Right atrium auricular region (tissue), 2 donors: Measurements from ENCODE around the gene UXS1. TPM values are rescaled to one million over a fixed set of nuclear protein-coding genes. Genes with fewer than 3 reads are reported as not detected.

Experiments
- DNase-seq: peaks from one replicate; pipeline ENCODE4 v3.0.0-alpha.2; 2019; ENCODE audit warnings: low spot score
- H3K27ac ChIP-seq, 2 donors: fragments of 200-600 bp; sonication (generic); 1 replicate in 1 of 2; 2 replicates in 1 of 2; pipeline ENCODE4 v1.5.1; 2016 to 2019
- H3K27me3 ChIP-seq, 2 donors: fragments of 200-600 bp; sonication (generic); one replicate each; pipeline versions ENCODE4 v1.5.1 to v1.6.0; 2017 to 2019
- H3K36me3 ChIP-seq: fragments of 200-600 bp; sonication (generic); one replicate; pipeline ENCODE4 v1.5.1; 2016
- H3K4me1 ChIP-seq, 2 donors: fragments of 200-600 bp; sonication (generic); one replicate each; pipeline versions ENCODE4 v1.5.1 to v1.6.0; 2017 to 2019
- H3K4me3 ChIP-seq, 2 donors: fragments of 200-600 bp; sonication (generic); 1 replicate in 1 of 2; 2 replicates in 1 of 2; pipeline ENCODE4 v1.5.1; 2017 to 2019; ENCODE audit warnings: mild to moderate bottlenecking in 1 of 2, moderate library complexity in 1 of 2
- H3K9me3 ChIP-seq, 2 donors: fragments of 200-600 bp; sonication (generic); one replicate each; pipeline ENCODE4 v1.5.1; 2019
- total RNA-seq, 2 donors: library from RNA; depleted of rRNA; stranded (reverse); fragments of >200 nt; gene quantifications; one replicate each; pipeline ENCODE4 v1.1.0, GENCODE V29; 2016
- TF ChIP-seq, protein P1 (sequence below), 2 donors: fragments of 200-600 bp; sonication (generic); IDR thresholded peaks; one replicate each; pipeline ENCODE4 v1.5.1; 2019; ENCODE audit warnings: antibody characterized with exemption in 2 of 2

Gene UXS1
- total RNA-seq, 2 donors from 2014 or later = 25.0 to 33.5 TPM

DNA sequence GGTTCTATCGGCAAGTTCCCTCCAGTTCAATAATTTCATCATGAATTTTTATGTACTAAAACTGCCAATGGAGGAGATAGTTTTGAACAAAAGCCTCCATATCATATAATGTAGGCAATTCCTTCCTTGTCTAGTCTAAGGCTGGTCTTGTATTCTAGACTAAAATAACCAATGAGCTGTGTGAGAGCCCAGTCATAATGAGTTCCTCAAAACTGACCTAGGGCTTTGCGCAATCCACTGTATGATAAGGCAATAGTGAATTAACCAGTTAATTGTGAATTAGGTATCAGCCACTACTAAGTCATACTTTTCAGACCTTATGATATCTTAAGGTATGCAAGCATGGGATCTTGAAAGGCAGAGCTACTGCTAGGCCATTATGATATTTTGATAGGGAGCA is 7.6 kb upstream of the UXS1 start:
- Histone ChIP-seq H3K36me3 (no peaks in the 10 kb centered on the region), H3K27ac (no peak overlapping the region), H3K4me3 (no peak overlapping the region), H3K4me1 (no peaks in the 10 kb centered on the region), H3K27me3 (no peaks in the 10 kb centered on the region), H3K9me3 (no peaks in the 10 kb centered on the region)
- TF ChIP-seq, protein P1, sequence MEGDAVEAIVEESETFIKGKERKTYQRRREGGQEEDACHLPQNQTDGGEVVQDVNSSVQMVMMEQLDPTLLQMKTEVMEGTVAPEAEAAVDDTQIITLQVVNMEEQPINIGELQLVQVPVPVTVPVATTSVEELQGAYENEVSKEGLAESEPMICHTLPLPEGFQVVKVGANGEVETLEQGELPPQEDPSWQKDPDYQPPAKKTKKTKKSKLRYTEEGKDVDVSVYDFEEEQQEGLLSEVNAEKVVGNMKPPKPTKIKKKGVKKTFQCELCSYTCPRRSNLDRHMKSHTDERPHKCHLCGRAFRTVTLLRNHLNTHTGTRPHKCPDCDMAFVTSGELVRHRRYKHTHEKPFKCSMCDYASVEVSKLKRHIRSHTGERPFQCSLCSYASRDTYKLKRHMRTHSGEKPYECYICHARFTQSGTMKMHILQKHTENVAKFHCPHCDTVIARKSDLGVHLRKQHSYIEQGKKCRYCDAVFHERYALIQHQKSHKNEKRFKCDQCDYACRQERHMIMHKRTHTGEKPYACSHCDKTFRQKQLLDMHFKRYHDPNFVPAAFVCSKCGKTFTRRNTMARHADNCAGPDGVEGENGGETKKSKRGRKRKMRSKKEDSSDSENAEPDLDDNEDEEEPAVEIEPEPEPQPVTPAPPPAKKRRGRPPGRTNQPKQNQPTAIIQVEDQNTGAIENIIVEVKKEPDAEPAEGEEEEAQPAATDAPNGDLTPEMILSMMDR (IDR thresholded peaks at IDR 0.05) = no peak
- DNase-seq = no peak

DNA sequence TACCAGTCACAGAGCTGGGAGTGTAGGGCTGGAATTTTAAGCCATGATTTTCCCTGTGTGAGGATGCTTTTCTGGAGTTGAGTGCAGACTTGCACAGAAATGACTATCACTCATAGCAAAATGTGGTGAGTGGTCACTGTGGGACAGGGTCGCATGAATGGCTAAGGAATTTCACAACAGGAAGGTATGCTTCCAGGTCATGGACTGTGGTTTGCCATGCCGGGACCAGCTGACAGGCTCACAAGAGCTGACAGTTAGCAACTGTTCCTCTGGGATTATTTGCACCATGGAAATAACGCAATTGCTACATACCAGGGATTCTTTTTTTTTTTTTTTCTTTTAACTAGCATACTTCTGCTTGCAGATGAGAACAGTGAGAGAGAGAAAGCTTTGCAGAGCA is 3.8 kb upstream of the UXS1 start:
- no peak overlapping the region for H3K27ac ChIP-seq
- TF ChIP-seq, protein P1 (IDR thresholded peaks at IDR 0.05) = no peak

DNA sequence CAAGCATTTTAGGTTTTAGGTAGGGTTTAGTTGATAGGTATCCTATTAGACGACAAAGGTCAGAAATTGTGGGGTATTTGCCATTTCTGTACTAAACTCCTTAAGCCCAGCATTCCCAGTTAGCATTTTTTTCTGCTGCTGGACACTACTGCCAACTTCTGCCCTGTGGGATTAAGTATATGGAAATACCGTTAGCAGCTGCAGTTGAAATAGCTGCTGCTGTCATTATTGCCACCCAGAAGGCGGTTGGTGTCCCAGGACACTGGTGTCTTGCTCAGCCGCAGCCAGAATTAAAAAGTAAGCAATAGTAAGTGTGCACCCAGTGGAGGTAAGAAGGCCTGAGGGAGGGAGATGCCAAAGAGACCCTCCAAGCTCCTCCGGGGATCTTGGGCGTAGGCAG is 1.9 kb upstream of the UXS1 start:
- TF ChIP-seq, protein P1 (IDR thresholded peaks at IDR 0.05) = no peak
- no peaks in the 10 kb centered on the region for H3K36me3 ChIP-seq
- H3K27ac ChIP-seq = no peak overlapping the region
- no peak for DNase-seq
- H3K27me3 ChIP-seq = no peaks in the 10 kb centered on the region
- H3K4me3 ChIP-seq = no peak overlapping the region
- H3K9me3 ChIP-seq = no peaks in the 10 kb centered on the region
- H3K4me1 ChIP-seq = peaks cover 0 to 18% of the 10 kb centered on the region in 2 donors

More for the DNA sequence above, 3.8 kb upstream of the UXS1 start:
- no peak for DNase-seq
- Histone ChIP-seq H3K36me3 (no peaks in the 10 kb centered on the region), H3K4me3 (no peak overlapping the region), H3K9me3 (no peaks in the 10 kb centered on the region), H3K27me3 (no peaks in the 10 kb centered on the region), H3K4me1 (peaks cover 0 to 12% of the 10 kb centered on the region in 2 donors)

DNA sequence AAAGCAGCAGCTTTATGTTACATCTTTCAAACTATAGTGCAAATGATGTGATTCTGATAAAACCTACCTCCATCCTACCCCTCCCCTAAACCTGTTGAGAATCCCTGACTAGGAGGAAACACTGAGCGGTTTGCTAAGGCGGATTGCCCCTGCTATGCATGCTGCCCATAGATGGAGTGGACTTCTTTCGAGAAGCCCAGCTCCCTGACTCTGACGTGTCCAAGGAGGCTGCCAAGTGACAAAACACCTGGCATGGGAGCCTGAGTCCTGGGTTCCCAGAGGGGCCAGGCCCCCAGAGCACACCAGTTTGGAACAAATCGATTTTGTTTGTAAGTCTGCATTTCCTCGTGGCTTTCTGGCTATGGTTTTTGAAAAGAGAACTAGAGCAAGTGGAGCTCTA is 1.4 kb upstream of the UXS1 start:
- Histone ChIP-seq H3K9me3 (no peaks in the 10 kb centered on the region), H3K4me3 (peak overlapping the region in 1 of 2 donors; percentile 77), H3K36me3 (no peaks in the 10 kb centered on the region), H3K27ac (no peak overlapping the region), H3K27me3 (no peaks in the 10 kb centered on the region), H3K4me1 (peaks cover 0 to 18% of the 10 kb centered on the region in 2 donors)
- no peak for DNase-seq
- TF ChIP-seq, protein P1 (IDR thresholded peaks at IDR 0.05) = no peak

DNA sequence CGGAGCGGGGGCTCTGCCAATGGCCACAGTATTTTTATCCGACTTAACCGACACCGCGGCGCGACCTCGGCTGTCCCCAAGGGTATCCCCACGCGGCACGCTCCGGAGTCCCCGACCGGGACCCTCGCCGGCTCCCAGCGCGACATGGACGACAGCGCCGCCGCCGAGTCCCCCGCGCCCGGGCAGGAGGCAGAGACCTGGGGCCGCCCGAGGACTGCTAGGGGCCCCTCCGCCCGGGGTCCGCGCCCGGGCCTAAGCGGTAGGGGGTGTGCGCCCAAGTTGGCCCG is 468 bp downstream of the UXS1 start:
- Histone ChIP-seq H3K9me3 (no peaks in the 10 kb centered on the region), H3K27me3 (no peaks in the 10 kb centered on the region), H3K36me3 (no peaks in the 10 kb centered on the region), H3K27ac (peak overlapping the region; percentile 80 to 85), H3K4me1 (peaks cover 0 to 18% of the 10 kb centered on the region in 2 donors), H3K4me3 (peak overlapping the region; percentile 77 to 80)
- no peak for DNase-seq
- TF ChIP-seq, protein P1 (IDR thresholded peaks at IDR 0.05) = no peak
